Adipocyte (in vitro differentiated cells): ENCODE results near the gene CEP95.
A peak's percentile ranks its signal among the peaks of the same experiment; 100 is the strongest.
"Not testable (repeated sequence)": the region's sequence is repeated elsewhere in the genome, so short reads cannot be mapped to it uniquely, and the experiment has no call there.

Source experiments
- DNase-seq: peaks from one replicate; pipeline ENCODE4 v3.0.0-alpha.2; 2015; ENCODE audit warnings: low read depth
- H3K27me3 ChIP-seq: replicated peaks from 2 replicates; pipeline ENCODE4 v1.7.0; 2013; ENCODE audit warnings: mild to moderate bottlenecking, low read length, moderate library complexity; ENCODE audit not compliant: control insufficient read depth, insufficient read depth
- H3K36me3 ChIP-seq: 2 replicates; pipeline ENCODE4 v1.7.0; 2013; ENCODE audit warnings: low read length, mild to moderate bottlenecking, moderate library complexity; ENCODE audit not compliant: control insufficient read depth, insufficient read depth, severe bottlenecking
- H3K4me1 ChIP-seq: 2 replicates; pipeline ENCODE4 v1.7.0; 2013; ENCODE audit warnings: mild to moderate bottlenecking, low read length, moderate library complexity; ENCODE audit not compliant: control insufficient read depth, insufficient read depth
- H3K4me3 ChIP-seq: 2 replicates; pipeline ENCODE4 v1.7.0; 2013; ENCODE audit warnings: mild to moderate bottlenecking, low read length, moderate library complexity
- H3K9ac ChIP-seq: 2 replicates; pipeline ENCODE4 v1.7.0; 2013; ENCODE audit warnings: mild to moderate bottlenecking, low read length, moderate library complexity
- H3K9me3 ChIP-seq: 2 replicates; pipeline ENCODE4 v1.7.0; 2013; ENCODE audit warnings: mild to moderate bottlenecking, low read length, moderate library complexity; ENCODE audit not compliant: control insufficient read depth

CEP95 gene

GRCh38 chr17:64472564-64472963 lies 34.2 kb upstream of the CEP95 start:
- no peak for DNase-seq
- H3K36me3 ChIP-seq, result peaks cover 4% of the 10 kb centered on the region

DNA sequence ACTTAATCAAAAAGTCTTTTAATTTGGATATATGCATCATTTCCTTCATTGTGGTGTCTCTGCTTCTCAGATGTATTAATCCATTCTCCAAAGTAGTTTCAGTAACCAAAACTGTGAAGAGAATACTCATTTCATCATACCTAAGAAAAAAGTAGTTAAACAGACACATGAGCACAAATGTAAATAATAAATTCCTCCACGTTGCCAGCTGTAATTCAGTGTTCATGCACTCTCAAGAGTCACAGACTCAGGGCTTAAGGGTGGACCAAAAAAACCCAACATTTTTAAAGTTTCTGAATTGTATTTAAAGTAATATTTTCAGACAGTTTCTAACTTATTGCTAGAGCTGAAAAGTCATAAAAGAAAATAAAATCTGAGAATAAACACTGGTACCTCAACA lies 28.9 kb upstream of the CEP95 start:
- Histone ChIP-seq H3K9ac (no peak overlapping the region), H3K27me3 (no peaks in the 10 kb centered on the region), H3K36me3 (peaks cover 26% of the 10 kb centered on the region), H3K4me1 (no peaks in the 10 kb centered on the region), H3K9me3 (no peaks in the 10 kb centered on the region), H3K4me3 (no peak overlapping the region)
- peak; percentile 32 for DNase-seq

More at GRCh38 chr17:64472564-64472963, 34.2 kb upstream of the CEP95 start:
- H3K27me3 ChIP-seq, result no peaks in the 10 kb centered on the region
- H3K4me1 ChIP-seq, result no peaks in the 10 kb centered on the region
- no peaks in the 10 kb centered on the region for H3K9me3 ChIP-seq
- no peak overlapping the region for H3K9ac ChIP-seq
- no peak overlapping the region for H3K4me3 ChIP-seq

DNA sequence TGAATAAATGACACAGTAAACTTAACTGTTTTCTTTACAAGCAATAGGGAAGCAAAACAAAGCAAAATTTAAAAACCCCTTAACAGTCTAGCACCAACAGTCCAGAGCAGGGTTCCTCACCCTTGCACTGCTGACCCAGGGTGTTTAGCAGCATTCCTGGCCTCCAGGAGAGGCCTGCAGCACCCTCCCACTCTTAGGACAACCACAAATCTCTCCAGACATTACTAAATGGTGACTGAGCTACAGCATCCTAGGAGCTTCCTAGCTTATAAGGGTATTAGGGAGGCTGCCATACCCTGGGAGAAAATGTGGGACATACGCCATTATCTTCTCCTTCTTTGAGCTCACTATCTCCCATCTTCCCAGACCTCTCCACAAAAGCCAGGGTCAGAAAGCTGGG lies 25.8 kb upstream of the CEP95 start:
- H3K9ac ChIP-seq, result no peak overlapping the region
- no peaks in the 10 kb centered on the region for H3K4me1 ChIP-seq
- no peaks in the 10 kb centered on the region for H3K9me3 ChIP-seq
- DNase-seq, result no peak
- H3K4me3 ChIP-seq, result no peak overlapping the region
- H3K36me3 ChIP-seq, result peaks cover 54% of the 10 kb centered on the region
- no peaks in the 10 kb centered on the region for H3K27me3 ChIP-seq

DNA sequence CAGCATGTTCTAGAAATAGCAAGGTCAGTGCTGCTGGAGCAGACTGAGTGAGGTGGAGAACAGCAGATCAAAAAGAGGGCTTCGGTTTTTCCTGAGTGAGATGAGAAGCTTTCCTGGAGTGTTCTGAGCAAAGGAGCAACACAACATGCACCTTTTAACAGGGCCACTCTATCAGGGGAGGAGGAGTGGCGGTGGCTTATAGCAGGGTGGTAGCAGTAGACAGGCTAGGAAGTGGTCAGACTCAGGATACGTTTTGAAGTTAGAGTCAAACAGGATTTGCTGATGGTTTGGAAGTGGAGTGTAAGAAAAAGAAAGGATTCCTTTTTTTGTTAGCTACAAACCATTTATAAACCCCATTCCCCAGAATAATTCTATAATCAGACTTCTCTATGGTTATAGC lies 22.4 kb upstream of the CEP95 start:
- Histone ChIP-seq H3K36me3 (peaks cover 54% of the 10 kb centered on the region), H3K4me1 (peaks cover 4% of the 10 kb centered on the region)

DNA sequence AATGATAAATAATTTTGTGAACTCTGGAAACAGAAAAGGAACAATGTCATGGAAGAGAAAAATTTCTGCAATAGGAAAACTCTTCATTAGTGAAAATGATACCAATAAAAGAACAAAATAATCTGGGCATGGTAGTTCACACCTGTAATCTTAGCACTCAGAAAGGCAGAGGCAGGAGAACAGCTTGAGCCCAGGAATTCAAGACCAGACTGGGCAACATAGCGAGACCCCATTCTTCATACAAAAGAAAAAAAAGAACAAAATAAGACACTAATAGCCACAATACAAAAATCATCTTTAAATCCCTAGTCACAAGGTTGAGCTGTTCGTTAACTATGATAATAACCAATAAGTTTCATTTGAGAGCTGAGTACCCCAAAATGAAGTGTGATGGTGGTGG lies 18.5 kb upstream of the CEP95 start:
- Histone ChIP-seq H3K4me1 (peaks cover 4% of the 10 kb centered on the region), H3K9me3 (no peaks in the 10 kb centered on the region), H3K4me3 (no peak overlapping the region), H3K36me3 (peaks cover 46% of the 10 kb centered on the region), H3K9ac (no peak overlapping the region), H3K27me3 (no peaks in the 10 kb centered on the region)
- no peak for DNase-seq

More for the DNA sequence above, 22.4 kb upstream of the CEP95 start:
- Histone ChIP-seq H3K9ac (no peak overlapping the region), H3K4me3 (no peak overlapping the region), H3K27me3 (no peaks in the 10 kb centered on the region), H3K9me3 (no peaks in the 10 kb centered on the region)
- DNase-seq, result no peak

DNA sequence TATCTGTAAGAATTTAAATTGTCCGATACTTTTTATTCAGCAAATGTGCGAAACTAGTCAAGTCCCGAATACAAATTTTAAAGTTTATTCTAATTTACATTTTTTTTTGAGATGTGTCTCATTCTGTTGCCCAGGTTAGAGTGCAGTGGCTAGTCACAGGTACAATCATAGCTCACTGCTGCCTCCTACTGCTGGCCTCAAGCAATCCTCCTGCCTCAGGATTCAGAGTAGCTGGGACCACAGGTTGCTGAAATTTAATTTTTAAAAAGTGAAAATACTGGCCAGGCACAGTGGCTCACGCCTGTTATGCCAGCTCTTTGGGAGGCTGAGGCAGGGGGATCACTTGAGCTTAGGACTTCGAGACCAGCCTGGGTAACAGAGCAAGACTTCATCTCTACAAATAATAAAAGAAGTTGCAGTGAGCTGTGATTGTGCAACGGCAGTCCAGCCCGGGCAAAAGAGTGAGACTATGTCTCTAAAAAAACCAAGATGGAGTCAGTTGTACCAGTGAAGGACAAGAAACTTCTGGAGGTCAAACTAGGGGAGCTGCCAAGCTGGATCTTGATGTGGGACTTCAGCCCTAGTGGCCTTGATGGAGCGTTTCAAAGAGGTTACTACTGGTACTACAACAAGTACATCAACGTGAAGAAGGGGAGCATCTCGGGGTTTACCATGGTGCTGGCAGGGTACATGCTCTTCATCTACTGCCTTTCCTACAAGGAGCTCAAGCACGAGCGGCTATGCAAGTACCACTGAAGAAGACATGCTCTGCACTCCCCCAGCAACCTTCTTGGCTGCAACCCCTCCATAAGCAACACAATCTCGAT lies 15.5 kb upstream of the CEP95 start:
- Histone ChIP-seq H3K9ac (no peak overlapping the region), H3K36me3 (peaks cover 19% of the 10 kb centered on the region), H3K4me1 (peaks cover 19% of the 10 kb centered on the region), H3K27me3 (no peaks in the 10 kb centered on the region), H3K9me3 (no peaks in the 10 kb centered on the region), H3K4me3 (no peak overlapping the region)
- DNase-seq, result peak; percentile 55

- Histone ChIP-seq H3K9me3 (no peaks in the 10 kb centered on the region), H3K4me3 (no peak overlapping the region), H3K4me1 (peaks cover 19% of the 10 kb centered on the region), H3K36me3 (peaks cover 17% of the 10 kb centered on the region), H3K9ac (no peak overlapping the region), H3K27me3 (no peaks in the 10 kb centered on the region)
- no peak for DNase-seq
Observed at GRCh38 chr17:64491994-64492393, 14.8 kb upstream of the CEP95 start.

DNA sequence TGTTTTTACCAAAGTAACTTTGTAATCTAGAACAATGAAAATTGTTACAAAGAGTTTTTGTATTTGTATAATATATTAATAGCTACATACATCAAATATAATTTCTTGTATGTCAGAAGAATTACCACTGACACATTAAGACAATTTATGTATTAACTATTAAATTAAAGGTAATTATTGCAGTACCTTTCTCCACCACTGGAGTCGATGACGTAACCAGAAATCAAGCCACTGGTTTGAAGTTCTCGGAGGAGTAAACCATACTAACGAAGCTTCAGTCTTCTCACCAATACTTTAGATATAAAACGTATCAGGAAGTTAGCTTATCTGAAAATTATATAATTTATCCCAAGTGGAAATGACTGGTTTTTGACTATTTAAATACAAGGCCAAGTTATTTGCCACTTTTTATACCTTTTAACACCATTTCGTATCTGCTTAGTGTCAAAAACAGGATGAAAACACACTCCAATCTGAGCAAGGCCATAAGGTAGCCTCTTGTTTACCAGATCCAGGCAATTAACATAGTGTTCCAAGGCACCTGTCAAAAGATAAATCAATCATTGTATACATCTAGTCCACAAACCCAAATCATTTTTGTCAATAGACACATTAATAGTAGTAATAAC lies 14.2 kb upstream of the CEP95 start:
- Histone ChIP-seq H3K36me3 (peaks cover 19% of the 10 kb centered on the region), H3K27me3 (no peaks in the 10 kb centered on the region)
- DNase-seq, result peak; percentile 53

GRCh38 chr17:64494121-64494520 lies 12.7 kb upstream of the CEP95 start:
- Histone ChIP-seq H3K4me3 (no peak overlapping the region), H3K36me3 (peaks cover 32% of the 10 kb centered on the region)

More for the DNA sequence above, 14.2 kb upstream of the CEP95 start:
- Histone ChIP-seq H3K4me3 (no peak overlapping the region), H3K9me3 (no peaks in the 10 kb centered on the region), H3K9ac (no peak overlapping the region), H3K4me1 (peaks cover 24% of the 10 kb centered on the region)

GRCh38 chr17:64495300-64495699 lies 11.5 kb upstream of the CEP95 start:
- H3K4me3 ChIP-seq, result peak overlapping the region; percentile 93
- H3K36me3 ChIP-seq, result peaks cover 40% of the 10 kb centered on the region
- H3K9me3 ChIP-seq, H3K27me3 ChIP-seq, H3K9ac ChIP-seq, DNase-seq: not testable (repeated sequence)
- H3K4me1 ChIP-seq, result peaks cover 47% of the 10 kb centered on the region

More at GRCh38 chr17:64494121-64494520, 12.7 kb upstream of the CEP95 start:
- Histone ChIP-seq H3K9ac (no peak overlapping the region), H3K4me1 (peaks cover 36% of the 10 kb centered on the region), H3K9me3 (no peaks in the 10 kb centered on the region), H3K27me3 (no peaks in the 10 kb centered on the region)
- DNase-seq, result peak; percentile 20

- no peaks in the 10 kb centered on the region for H3K27me3 ChIP-seq
- H3K4me1 ChIP-seq, result peaks cover 58% of the 10 kb centered on the region
- peak; percentile 48 for DNase-seq
- peak overlapping the region; percentile 93 for H3K4me3 ChIP-seq
- peaks cover 45% of the 10 kb centered on the region for H3K36me3 ChIP-seq
- H3K9me3 ChIP-seq, result no peaks in the 10 kb centered on the region
- H3K9ac ChIP-seq, result peak overlapping the region; percentile 93
Observed at GRCh38 chr17:64496348-64496785, 10.4 kb upstream of the CEP95 start.
